CD4-positive, alpha-beta memory T cell (primary cell): Measurements from ENCODE around the gene FER. TPM values are rescaled to one million over a fixed set of nuclear protein-coding genes. Genes with fewer than 3 reads are reported as not detected.
A peak's percentile ranks its signal among the peaks of the same experiment; 100 is the strongest.

Source experiments
- CTCF ChIA-PET: fragments of 350-600 bp; sonication (Branson Sonifier 250); formaldehyde crosslinking; loops from one replicate; lab custom pipeline; 2021; ENCODE audit warnings: inconsistent platforms; ENCODE audit not compliant: partially characterized antibody; lab: Charles Lee
- POLR2A ChIA-PET: fragments of 350-600 bp; sonication (Branson Sonifier 250); formaldehyde crosslinking; loops from one replicate; lab custom pipeline; 2021; ENCODE audit not compliant: partially characterized antibody; lab: Charles Lee
- DNase-seq, 5 donors: peaks; one replicate each; pipeline versions ENCODE4 v3.0.0 to v3.0.0-alpha.2; 2020 to 2022; ENCODE audit warnings: mixed read lengths in 1 of 5
- H3K27ac ChIP-seq: one replicate; pipeline ENCODE4 v1.7.0; 2013; ENCODE audit warnings: low read depth, low read length
- H3K27me3 ChIP-seq: 2 replicates; pipeline ENCODE4 v1.7.0; 2013; ENCODE audit warnings: mild to moderate bottlenecking, low read length, moderate library complexity; ENCODE audit not compliant: insufficient read depth
- H3K36me3 ChIP-seq: 2 replicates; pipeline ENCODE4 v1.7.0; 2013; ENCODE audit warnings: mild to moderate bottlenecking, low read length, moderate library complexity; ENCODE audit not compliant: insufficient read depth
- H3K4me1 ChIP-seq: 2 replicates; pipeline ENCODE4 v1.7.0; 2013; ENCODE audit warnings: mild to moderate bottlenecking, low read length, moderate library complexity; ENCODE audit not compliant: insufficient read depth
- H3K4me3 ChIP-seq, 2 donors: one replicate each; pipeline ENCODE4 v1.7.0; 2013; ENCODE audit warnings: low read length in 2 of 2, mild to moderate bottlenecking in 1 of 2
- H3K9me3 ChIP-seq, 2 donors: one replicate each; pipeline ENCODE4 v1.7.0; 2013; ENCODE audit warnings: low read length in 2 of 2, control low read depth in 1 of 2; ENCODE audit not compliant: control insufficient read depth in 1 of 2
- H3K27ac Mint-ChIP-seq, 7 donors: one replicate each; pipeline ENCODE4 v1.8.0; 2020 to 2021; ENCODE audit warnings: mixed read lengths in 7 of 7, mild to moderate bottlenecking in 6 of 7, inconsistent platforms in 3 of 7, moderate library complexity in 3 of 7
- H3K27me3 Mint-ChIP-seq, 2 donors: one replicate each; pipeline ENCODE4 v1.8.0; 2020 to 2021; ENCODE audit warnings: mixed read lengths in 2 of 2
- H3K36me3 Mint-ChIP-seq, 2 donors: one replicate each; pipeline ENCODE4 v1.8.0; 2020 to 2021; ENCODE audit warnings: mixed read lengths in 2 of 2, inconsistent platforms in 1 of 2, mild to moderate bottlenecking in 1 of 2
- H3K4me1 Mint-ChIP-seq, 4 donors: one replicate each; pipeline ENCODE4 v1.8.0; 2020 to 2021; ENCODE audit warnings: mixed read lengths in 4 of 4, mild to moderate bottlenecking in 1 of 4
- H3K4me3 Mint-ChIP-seq, 8 donors: one replicate each; pipeline ENCODE4 v1.8.0; 2020 to 2021; ENCODE audit warnings: mixed read lengths in 8 of 8, mild to moderate bottlenecking in 7 of 8, moderate library complexity in 6 of 8, inconsistent platforms in 3 of 8
- H3K9me3 Mint-ChIP-seq, 8 donors: one replicate each; pipeline ENCODE4 v1.8.0; 2020 to 2021; ENCODE audit warnings: mixed read lengths in 8 of 8, mild to moderate bottlenecking in 5 of 8, inconsistent platforms in 3 of 8, moderate library complexity in 1 of 8
- intact Hi-C: fragments of 100-400 bp; cut with micrococcal nuclease; formaldehyde crosslinking; loops from one replicate; pipeline ENCODE4 v1.15.1; 2023
- polyA plus RNA-seq, 2 donors: library from polyadenylated mRNA; unstranded; fragments of 300-500 nt; fragmentation: Illumina TruSeq; gene quantifications; one replicate each; pipeline ENCODE4 v1.2.3, GENCODE V29; 2021
- total RNA-seq, 2 experiments: library from RNA; stranded (reverse); gene quantifications; one replicate each; pipeline ENCODE4 v1.2.3, GENCODE V29; 2021

The FER gene
- total and polyA plus RNA-seq, 4 experiments from 2014 or later: 6.1 to 11.3 (median 10.3) TPM

DNA sequence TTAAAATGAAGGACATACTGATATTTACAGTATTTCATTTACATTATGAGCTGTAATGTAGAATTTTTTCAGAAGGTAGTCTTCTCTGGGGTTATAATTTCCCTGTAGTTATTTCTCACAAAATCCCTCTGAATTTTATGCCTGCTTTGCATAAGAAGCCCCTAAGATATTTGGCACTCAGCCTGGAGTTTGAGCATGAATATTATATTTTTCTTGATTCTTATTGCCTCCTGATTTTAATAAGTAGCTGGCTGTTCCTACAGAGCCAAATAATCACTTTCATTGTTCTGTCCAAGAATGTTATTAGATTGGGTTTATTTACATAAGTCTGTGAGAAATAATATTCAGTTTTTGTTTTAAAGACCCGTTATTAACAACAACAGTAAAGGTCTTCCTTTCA is 195.0 kb downstream of the FER start:
- Histone ChIP-seq H3K27me3 (no peaks in the 10 kb centered on the region), H3K4me3 (no peak overlapping the region), H3K36me3 (no peaks in the 10 kb centered on the region), H3K9me3 (no peaks in the 10 kb centered on the region), H3K27ac (no peak overlapping the region), H3K4me1 (no peaks in the 10 kb centered on the region)
- Mint-ChIP-seq H3K4me3 (no peak overlapping the region), H3K9me3 (no peaks in the 10 kb centered on the region), H3K4me1 (no peaks in the 10 kb centered on the region), H3K27me3 (no peaks in the 10 kb centered on the region), H3K27ac (no peak overlapping the region), H3K36me3 (peaks cover 0 to 7% of the 10 kb centered on the region in 2 donors)
- intact Hi-C loops: no loop called here
- DNase-seq: no peak
- CTCF ChIA-PET: no interaction called here
- POLR2A ChIA-PET: no interaction called here

DNA sequence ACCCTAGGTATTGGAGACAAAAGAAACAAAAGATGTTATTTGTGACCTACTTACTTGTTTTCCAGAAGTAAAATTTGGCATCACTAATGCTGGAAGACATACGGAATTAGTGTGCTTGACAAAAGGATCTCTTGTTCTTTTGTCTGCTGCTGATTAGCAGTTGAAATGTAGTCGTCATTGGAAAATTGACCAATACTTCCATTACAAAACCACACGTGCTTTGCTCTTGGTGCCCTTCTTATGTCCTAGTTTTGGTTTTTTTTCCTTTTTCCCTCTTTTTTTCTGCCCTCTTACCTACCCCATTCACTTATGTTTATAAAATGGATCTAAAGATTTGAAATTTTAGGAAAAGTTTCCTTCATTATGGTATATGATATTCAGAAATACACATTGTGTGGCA is 197.4 kb downstream of the FER start:
- H3K27me3 Mint-ChIP-seq: no peaks in the 10 kb centered on the region
- no peaks in the 10 kb centered on the region for H3K4me1 Mint-ChIP-seq
- H3K4me3 ChIP-seq: no peak overlapping the region
- POLR2A ChIA-PET: no interaction called here
- CTCF ChIA-PET: no interaction called here
- H3K27ac ChIP-seq: no peak overlapping the region
- no peaks in the 10 kb centered on the region for H3K9me3 ChIP-seq
- H3K9me3 Mint-ChIP-seq: no peaks in the 10 kb centered on the region
- peaks cover 0 to 7% of the 10 kb centered on the region in 2 donors for H3K36me3 Mint-ChIP-seq
- no peak overlapping the region for H3K27ac Mint-ChIP-seq
- intact Hi-C loops: no loop called here
- no peak for DNase-seq
- H3K4me1 ChIP-seq: no peaks in the 10 kb centered on the region
- no peaks in the 10 kb centered on the region for H3K36me3 ChIP-seq
- H3K4me3 Mint-ChIP-seq: no peak overlapping the region
- no peaks in the 10 kb centered on the region for H3K27me3 ChIP-seq

DNA sequence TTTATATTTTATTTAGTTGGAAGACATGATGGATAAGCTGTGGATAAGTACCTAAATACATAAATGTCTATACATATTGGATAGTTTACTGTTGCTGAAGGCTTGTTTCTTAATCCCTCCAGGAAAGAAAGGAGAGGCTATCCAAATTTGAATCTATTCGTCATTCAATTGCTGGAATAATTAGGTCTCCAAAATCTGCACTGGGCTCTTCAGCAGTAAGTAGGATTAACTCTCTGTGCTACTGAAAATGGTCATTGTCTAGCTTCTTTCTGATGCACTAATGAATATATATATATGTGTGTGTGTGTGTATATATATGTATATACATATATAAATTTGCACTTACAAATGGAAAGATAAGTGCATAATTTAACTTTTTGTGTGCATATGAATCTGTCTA is 198.3 kb downstream of the FER start:
- Histone ChIP-seq H3K4me3 (no peak overlapping the region), H3K9me3 (no peaks in the 10 kb centered on the region), H3K4me1 (no peaks in the 10 kb centered on the region), H3K27me3 (no peaks in the 10 kb centered on the region), H3K36me3 (no peaks in the 10 kb centered on the region), H3K27ac (no peak overlapping the region)
- H3K36me3 Mint-ChIP-seq: peaks cover 0 to 7% of the 10 kb centered on the region in 2 donors
- no peaks in the 10 kb centered on the region for H3K9me3 Mint-ChIP-seq
- H3K4me3 Mint-ChIP-seq: no peak overlapping the region
- intact Hi-C loops: no loop called here
- H3K4me1 Mint-ChIP-seq: no peaks in the 10 kb centered on the region
- ChIA-PET CTCF (no interaction called here), POLR2A (no interaction called here)
- H3K27ac Mint-ChIP-seq: no peak overlapping the region
- no peak for DNase-seq
- no peaks in the 10 kb centered on the region for H3K27me3 Mint-ChIP-seq

DNA sequence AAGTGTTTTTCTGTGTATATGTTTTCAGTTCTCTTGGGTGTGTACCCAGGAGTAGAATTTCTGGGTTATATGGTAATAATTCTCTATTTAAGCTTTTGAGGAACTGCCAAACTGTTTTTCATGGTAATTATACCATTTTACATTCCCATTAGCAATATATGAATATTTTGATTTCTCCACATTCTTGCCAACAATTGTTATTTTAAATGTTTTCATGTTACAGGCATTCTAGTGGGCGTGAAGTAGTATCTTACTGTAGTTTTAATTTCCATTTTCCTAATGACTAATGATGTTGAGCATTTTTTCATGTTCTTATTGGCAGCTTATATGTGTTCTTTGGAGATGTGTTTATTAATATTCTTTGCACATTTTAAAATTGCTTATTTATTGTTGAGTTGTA is 199.5 kb downstream of the FER start:
- no peaks in the 10 kb centered on the region for H3K9me3 Mint-ChIP-seq
- no peak overlapping the region for H3K4me3 Mint-ChIP-seq
- POLR2A ChIA-PET: no interaction called here
- Histone ChIP-seq H3K36me3 (no peaks in the 10 kb centered on the region), H3K4me3 (no peak overlapping the region), H3K9me3 (no peaks in the 10 kb centered on the region), H3K27ac (no peak overlapping the region), H3K27me3 (no peaks in the 10 kb centered on the region), H3K4me1 (no peaks in the 10 kb centered on the region)
- H3K27me3 Mint-ChIP-seq: no peaks in the 10 kb centered on the region
- CTCF ChIA-PET: no interaction called here
- intact Hi-C loops: no loop called here
- H3K27ac Mint-ChIP-seq: no peak overlapping the region
- H3K36me3 Mint-ChIP-seq: peaks cover 0 to 7% of the 10 kb centered on the region in 2 donors
- H3K4me1 Mint-ChIP-seq: no peaks in the 10 kb centered on the region
- DNase-seq: no peak

DNA sequence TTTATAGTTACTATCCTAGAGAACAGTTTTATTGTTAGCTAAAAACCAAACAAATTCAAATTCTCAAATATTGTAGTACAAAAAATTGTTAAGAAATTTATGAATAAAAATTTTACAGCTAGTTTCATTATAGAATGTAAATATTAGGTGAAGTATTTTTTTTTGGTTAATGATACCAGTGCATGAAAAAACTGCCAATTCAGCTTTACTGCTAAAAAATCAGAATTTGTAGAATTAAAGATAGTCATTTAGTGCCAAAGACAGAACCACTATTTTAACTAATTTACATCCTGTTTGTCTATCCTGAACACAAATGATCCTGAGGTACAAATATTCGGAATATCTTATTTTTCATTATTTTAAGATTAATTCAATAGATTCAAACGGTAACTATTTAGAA is 202.6 kb downstream of the FER start:
- Mint-ChIP-seq H3K9me3 (no peaks in the 10 kb centered on the region), H3K4me1 (peaks cover 0 to 2% (median 0%) of the 10 kb centered on the region in 4 donors), H3K27me3 (no peaks in the 10 kb centered on the region), H3K36me3 (peaks cover 0 to 7% of the 10 kb centered on the region in 2 donors), H3K4me3 (no peak overlapping the region), H3K27ac (no peak overlapping the region)
- Histone ChIP-seq H3K9me3 (no peaks in the 10 kb centered on the region), H3K36me3 (no peaks in the 10 kb centered on the region), H3K27ac (no peak overlapping the region), H3K27me3 (no peaks in the 10 kb centered on the region), H3K4me1 (no peaks in the 10 kb centered on the region), H3K4me3 (no peak overlapping the region)
- POLR2A ChIA-PET: no interaction called here
- CTCF ChIA-PET: no interaction called here
- DNase-seq: no peak
- intact Hi-C loops: no loop called here

DNA sequence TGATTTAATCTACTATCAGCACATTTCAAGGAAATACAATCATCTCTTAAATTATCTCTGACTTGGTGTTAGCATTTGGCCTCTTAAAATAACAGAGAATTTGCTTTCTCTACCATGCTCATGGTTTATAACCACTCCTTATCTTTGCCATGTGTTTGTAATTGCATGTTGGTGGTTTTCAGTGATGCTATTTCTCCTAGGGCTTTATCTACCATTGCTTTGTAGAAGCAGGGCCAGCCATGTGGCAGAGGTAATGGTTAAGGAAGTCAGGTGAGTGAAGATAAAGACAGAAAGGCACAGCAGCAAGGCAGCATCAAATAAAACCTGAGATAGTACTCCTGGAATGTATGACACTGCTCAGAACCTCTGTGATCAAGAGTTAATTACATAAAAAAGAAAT is 206.2 kb downstream of the FER start:
- H3K9me3 ChIP-seq: no peaks in the 10 kb centered on the region
- no peaks in the 10 kb centered on the region for H3K4me1 ChIP-seq
- H3K4me3 ChIP-seq: no peak overlapping the region
- CTCF ChIA-PET: no interaction called here
- intact Hi-C loops: no loop called here
- Mint-ChIP-seq H3K27me3 (no peaks in the 10 kb centered on the region), H3K4me1 (peaks cover 0 to 2% (median 0%) of the 10 kb centered on the region in 4 donors), H3K4me3 (no peak overlapping the region), H3K36me3 (no peaks in the 10 kb centered on the region), H3K9me3 (no peaks in the 10 kb centered on the region), H3K27ac (no peak overlapping the region)
- POLR2A ChIA-PET: no interaction called here
- H3K36me3 ChIP-seq: no peaks in the 10 kb centered on the region
- no peak for DNase-seq
- no peak overlapping the region for H3K27ac ChIP-seq
- no peaks in the 10 kb centered on the region for H3K27me3 ChIP-seq

DNA sequence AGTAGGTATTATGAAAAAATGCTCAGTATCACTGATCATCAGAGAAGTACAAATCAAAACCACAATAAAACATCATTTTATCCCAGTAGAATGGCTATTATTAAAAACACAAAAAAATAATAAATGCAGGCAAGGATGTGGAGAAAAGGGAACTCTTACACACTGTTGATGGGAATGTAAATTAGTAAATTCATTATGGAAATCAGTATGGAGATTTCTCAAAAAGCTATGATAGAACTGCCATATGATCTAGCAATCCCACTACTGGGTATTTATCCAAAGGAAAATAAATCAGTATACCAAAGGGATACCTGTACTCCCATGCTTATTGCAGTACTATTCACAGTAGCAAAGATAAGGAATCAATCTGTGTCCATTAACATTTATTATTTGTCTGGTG is 209.6 kb downstream of the FER start:
- H3K4me3 Mint-ChIP-seq: no peak overlapping the region
- Histone ChIP-seq H3K36me3 (no peaks in the 10 kb centered on the region), H3K27ac (no peak overlapping the region), H3K9me3 (no peaks in the 10 kb centered on the region), H3K4me3 (no peak overlapping the region), H3K27me3 (no peaks in the 10 kb centered on the region), H3K4me1 (no peaks in the 10 kb centered on the region)
- no peaks in the 10 kb centered on the region for H3K27me3 Mint-ChIP-seq
- peaks cover 0 to 2% of the 10 kb centered on the region in 2 donors for H3K36me3 Mint-ChIP-seq
- H3K9me3 Mint-ChIP-seq: no peaks in the 10 kb centered on the region
- intact Hi-C loops: no loop called here
- no peak for DNase-seq
- peaks cover 0 to 2% (median 0%) of the 10 kb centered on the region in 4 donors for H3K4me1 Mint-ChIP-seq
- H3K27ac Mint-ChIP-seq: no peak overlapping the region
- POLR2A ChIA-PET: no interaction called here
- CTCF ChIA-PET: no interaction called here

DNA sequence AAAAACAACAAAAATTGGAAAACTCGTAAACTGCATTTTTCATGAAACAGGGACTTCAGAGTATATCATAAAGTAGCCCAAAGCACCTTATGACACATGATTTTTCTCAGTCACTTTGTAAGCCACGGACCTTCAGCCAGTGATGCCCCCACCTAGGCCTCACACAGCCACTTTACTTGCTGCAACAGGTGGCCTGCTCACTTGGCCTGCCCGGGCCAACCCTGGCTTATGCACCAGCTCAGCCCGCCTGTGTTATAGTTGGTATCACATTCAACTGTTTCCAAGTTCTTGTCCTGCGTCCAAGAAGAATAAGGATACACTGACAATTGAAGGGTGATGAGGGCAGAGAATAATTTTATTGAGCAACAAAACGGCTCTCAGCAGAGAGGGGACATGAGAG is 219.2 kb downstream of the FER start:
- Histone ChIP-seq H3K36me3 (no peaks in the 10 kb centered on the region), H3K4me1 (no peaks in the 10 kb centered on the region), H3K27ac (no peak overlapping the region), H3K4me3 (no peak overlapping the region), H3K27me3 (no peaks in the 10 kb centered on the region), H3K9me3 (no peaks in the 10 kb centered on the region)
- DNase-seq: no peak
- peaks cover 3 to 13% of the 10 kb centered on the region in 2 donors for H3K36me3 Mint-ChIP-seq
- H3K9me3 Mint-ChIP-seq: no peaks in the 10 kb centered on the region
- no peaks in the 10 kb centered on the region for H3K4me1 Mint-ChIP-seq
- no peak overlapping the region for H3K27ac Mint-ChIP-seq
- CTCF ChIA-PET: no interaction called here
- H3K4me3 Mint-ChIP-seq: peak overlapping the region in 1 of 8 donors; percentile 48
- POLR2A ChIA-PET: no interaction called here
- no peaks in the 10 kb centered on the region for H3K27me3 Mint-ChIP-seq
- intact Hi-C loops: no loop called here
